Fibroblast of lung (primary cell): ENCODE results near the gene CLCN3. TPM values are rescaled to one million over a fixed set of nuclear protein-coding genes. Genes with fewer than 3 reads are reported as not detected.

Experiments
- DNase-seq, 2 donors: peaks; one replicate each; pipeline versions ENCODE4 v3.0.0 to v3.0.0-alpha.2; 2010; ENCODE audit warnings: low read depth in 2 of 2
- H2AFZ ChIP-seq: 2 replicates; pipeline ENCODE4 v1.5.1; 2012; ENCODE audit warnings: low read length, control low read depth, inconsistent platforms
- H3K27ac ChIP-seq: 2 replicates; pipeline ENCODE4 v1.5.1; 2011; ENCODE audit warnings: low read length, control low read depth; ENCODE audit not compliant: insufficient read depth
- H3K27me3 ChIP-seq: 2 replicates; pipeline ENCODE4 v1.5.1; 2011; ENCODE audit warnings: mild to moderate bottlenecking, low read length; ENCODE audit not compliant: control insufficient read depth, insufficient read depth
- H3K36me3 ChIP-seq: 2 replicates; pipeline ENCODE4 v1.5.1; 2011; ENCODE audit warnings: low read length; ENCODE audit not compliant: control insufficient read depth, insufficient read depth
- H3K4me1 ChIP-seq: 2 replicates; pipeline ENCODE4 v1.5.1; 2011; ENCODE audit warnings: low read length; ENCODE audit not compliant: control insufficient read depth, insufficient read depth; ENCODE audit errors: extremely low read depth
- H3K4me2 ChIP-seq: 2 replicates; pipeline ENCODE4 v1.5.1; 2011; ENCODE audit warnings: low read length, control low read depth; ENCODE audit not compliant: insufficient read depth; ENCODE audit errors: extremely low read depth
- H3K4me3 ChIP-seq, 4 experiments: fragments of 200-600 bp in 1 of 4; sonication (generic) in 1 of 4; replicated peaks in 1 of 4; 2 replicates each; pipeline ENCODE4 v1.5.1; 2011 to 2016; ENCODE audit warnings: low read length in 4 of 4, low read depth in 3 of 4, mild to moderate bottlenecking in 3 of 4, control low read depth in 2 of 4, inconsistent platforms in 1 of 4, mixed read lengths in 1 of 4; ENCODE audit not compliant: insufficient read depth in 1 of 4; ENCODE audit errors: control extremely low read depth in 1 of 4
- H3K79me2 ChIP-seq: 2 replicates; pipeline ENCODE4 v1.5.1; 2012; ENCODE audit warnings: mild to moderate bottlenecking, low read length, inconsistent platforms; ENCODE audit not compliant: control insufficient read depth, insufficient read depth
- H3K9ac ChIP-seq: 2 replicates; pipeline ENCODE4 v1.5.1; 2011; ENCODE audit warnings: mild to moderate bottlenecking, low read length, control low read depth; ENCODE audit not compliant: insufficient read depth
- H3K9me3 ChIP-seq: 2 replicates; pipeline ENCODE4 v1.5.1; 2012; ENCODE audit warnings: low read depth, low read length; ENCODE audit not compliant: control insufficient read depth, insufficient read depth
- H4K20me1 ChIP-seq: 2 replicates; pipeline ENCODE4 v1.5.1; 2011; ENCODE audit warnings: low read length; ENCODE audit not compliant: control insufficient read depth, insufficient read depth; ENCODE audit errors: extremely low read depth
- EZH2 ChIP-seq: IDR thresholded peaks from 2 replicates; pipeline ENCODE4 v1.5.1; 2012; ENCODE audit warnings: low read length, control low read depth, mild to moderate bottlenecking; ENCODE audit errors: missing control alignments
- polyA plus RNA-seq, 2 donors: library from polyadenylated mRNA; depleted of rRNA in 1 of 2; stranded (reverse) in 1 of 2; unstranded in 1 of 2; fragments of >200 nt; gene quantifications; 2 replicates each; pipeline ENCODE4 v1.2.1, GENCODE V29; 2011 to 2012; ENCODE audit warnings: missing spikeins in 1 of 2
- total RNA-seq: library from RNA; depleted of rRNA; stranded (reverse); fragments of >200 nt; gene quantifications from 2 replicates; pipeline ENCODE4 v1.2.1, GENCODE V29; 2014
- TF ChIP-seq, protein P1 (sequence below), 2 donors: IDR thresholded peaks in 1 of 2; conservative IDR thresholded peaks in 1 of 2; 1 replicate in 1 of 2; 2 replicates in 1 of 2; pipeline ENCODE4 v1.5.1; 2011 to 2012; ENCODE audit warnings: low read length in 2 of 2, control low read depth in 1 of 2, inconsistent platforms in 1 of 2, low read depth in 1 of 2, mild to moderate bottlenecking in 1 of 2

Gene CLCN3
- total and polyA plus RNA-seq, 2 donors (not counting 1 experiment from before 2014, with no cell fraction given), result 51.7 to 92.2 TPM

DNA sequence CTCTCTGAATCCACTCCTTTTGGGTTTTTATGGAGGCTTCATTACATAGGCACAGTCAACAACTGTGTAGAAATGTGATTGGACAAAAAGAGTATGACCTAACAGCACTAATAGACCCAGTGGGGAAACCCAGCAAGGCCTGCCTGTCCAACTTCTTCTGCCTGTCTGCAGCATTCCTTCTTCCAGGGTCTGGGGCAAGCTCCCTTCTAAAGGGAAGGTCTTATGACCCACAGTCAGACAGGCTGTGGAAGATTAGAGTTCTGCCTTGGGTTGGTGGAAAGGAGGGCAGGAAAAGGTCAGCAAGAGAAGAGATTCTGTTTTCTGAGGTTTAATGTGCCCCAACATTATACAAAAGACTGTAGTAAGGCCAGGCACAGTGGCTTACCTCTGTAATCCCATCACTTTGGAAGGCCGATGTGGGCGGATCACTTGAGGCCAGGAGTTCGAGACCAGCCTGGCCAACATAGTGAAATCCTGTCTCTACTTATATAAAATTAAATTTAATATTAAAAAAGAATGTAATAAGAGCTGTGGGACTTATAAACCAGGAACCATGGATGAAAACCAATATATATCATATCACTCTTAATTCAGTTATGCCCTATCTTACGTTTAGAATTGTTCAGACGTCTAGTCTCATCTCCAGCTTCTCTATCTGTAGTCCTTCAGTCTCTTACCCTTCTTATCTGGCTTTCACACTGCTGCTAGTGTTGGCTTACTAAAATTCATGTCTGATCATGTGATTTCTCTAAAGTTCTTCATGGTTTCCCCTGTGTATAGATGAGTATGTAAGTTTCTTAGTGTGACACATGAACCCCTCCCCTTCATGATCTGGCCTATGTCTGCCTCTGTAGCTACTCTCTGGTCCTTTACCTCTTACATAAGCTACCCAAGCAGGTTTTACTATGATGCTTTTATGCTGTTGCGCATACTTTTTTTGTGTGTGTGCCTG, 6.2 kb downstream of the CLCN3 start:
- Histone ChIP-seq H2AFZ (no peak overlapping the region), H3K4me1 (no peaks in the 10 kb centered on the region), H3K4me2 (no peak overlapping the region), H3K27me3 (no peaks in the 10 kb centered on the region), H3K9ac (no peak overlapping the region), H3K79me2 (peaks cover 51% of the 10 kb centered on the region), H3K4me3 (no peak overlapping the region), H3K27ac (no peak overlapping the region), H4K20me1 (no peaks in the 10 kb centered on the region), H3K36me3 (no peaks in the 10 kb centered on the region), H3K9me3 (no peaks in the 10 kb centered on the region)
- no peak for DNase-seq
- TF ChIP-seq EZH2, result no peak
- TF ChIP-seq, protein P1, sequence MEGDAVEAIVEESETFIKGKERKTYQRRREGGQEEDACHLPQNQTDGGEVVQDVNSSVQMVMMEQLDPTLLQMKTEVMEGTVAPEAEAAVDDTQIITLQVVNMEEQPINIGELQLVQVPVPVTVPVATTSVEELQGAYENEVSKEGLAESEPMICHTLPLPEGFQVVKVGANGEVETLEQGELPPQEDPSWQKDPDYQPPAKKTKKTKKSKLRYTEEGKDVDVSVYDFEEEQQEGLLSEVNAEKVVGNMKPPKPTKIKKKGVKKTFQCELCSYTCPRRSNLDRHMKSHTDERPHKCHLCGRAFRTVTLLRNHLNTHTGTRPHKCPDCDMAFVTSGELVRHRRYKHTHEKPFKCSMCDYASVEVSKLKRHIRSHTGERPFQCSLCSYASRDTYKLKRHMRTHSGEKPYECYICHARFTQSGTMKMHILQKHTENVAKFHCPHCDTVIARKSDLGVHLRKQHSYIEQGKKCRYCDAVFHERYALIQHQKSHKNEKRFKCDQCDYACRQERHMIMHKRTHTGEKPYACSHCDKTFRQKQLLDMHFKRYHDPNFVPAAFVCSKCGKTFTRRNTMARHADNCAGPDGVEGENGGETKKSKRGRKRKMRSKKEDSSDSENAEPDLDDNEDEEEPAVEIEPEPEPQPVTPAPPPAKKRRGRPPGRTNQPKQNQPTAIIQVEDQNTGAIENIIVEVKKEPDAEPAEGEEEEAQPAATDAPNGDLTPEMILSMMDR (conservative IDR thresholded peaks at IDR 0.05 in 1 of 2, IDR thresholded peaks at IDR 0.05 in 1 of 2; ENCODE audit: low read depth in 1 of 2, low read length in 2 of 2), result no peak

DNA sequence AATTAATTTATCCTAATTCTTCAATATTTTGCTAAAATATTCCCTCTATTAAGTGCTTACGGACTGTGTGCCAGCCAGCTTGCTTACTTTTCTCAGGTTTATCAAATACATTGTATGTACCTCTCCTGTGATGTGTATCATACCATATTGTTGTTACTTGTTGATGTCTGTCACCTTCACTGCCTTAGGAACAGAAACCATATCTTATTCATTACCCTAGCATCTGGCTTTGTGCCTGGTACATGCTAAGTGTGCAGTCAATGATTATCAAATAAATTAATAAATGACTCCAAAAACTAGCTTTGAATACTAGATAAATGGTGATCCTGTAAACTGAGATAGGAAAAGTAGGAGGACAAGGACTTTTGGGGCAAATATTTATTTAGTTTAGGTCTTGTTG, 6.9 kb downstream of the CLCN3 start:
- Histone ChIP-seq H3K79me2 (peaks cover 53% of the 10 kb centered on the region), H3K27me3 (no peaks in the 10 kb centered on the region), H3K36me3 (no peaks in the 10 kb centered on the region), H3K4me1 (no peaks in the 10 kb centered on the region), H3K4me2 (no peak overlapping the region), H3K9me3 (no peaks in the 10 kb centered on the region), H3K4me3 (no peak overlapping the region), H2AFZ (no peak overlapping the region), H3K27ac (no peak overlapping the region), H4K20me1 (no peaks in the 10 kb centered on the region), H3K9ac (no peak overlapping the region)
- TF ChIP-seq EZH2, result no peak
- TF ChIP-seq, protein P1 (conservative IDR thresholded peaks at IDR 0.05 in 1 of 2, IDR thresholded peaks at IDR 0.05 in 1 of 2; ENCODE audit: low read depth in 1 of 2, low read length in 2 of 2), result no peak
- no peak for DNase-seq

DNA sequence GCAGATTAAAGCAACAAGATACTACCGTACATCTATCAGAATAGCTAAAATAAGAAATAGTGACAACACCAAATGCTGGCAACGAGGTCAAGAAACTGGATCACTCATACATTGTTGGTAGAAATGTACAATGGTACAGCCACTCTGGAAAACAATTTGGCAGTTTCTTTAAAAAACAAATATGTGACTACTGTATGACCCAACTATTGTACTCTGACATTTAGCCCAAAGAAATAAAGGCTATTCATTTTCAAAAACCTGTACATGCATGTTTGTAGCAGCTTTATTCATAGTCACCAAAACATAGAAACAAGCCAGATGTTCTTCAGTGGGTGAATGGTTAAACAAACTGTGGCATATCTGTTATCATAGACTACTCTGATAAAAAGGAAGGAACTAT, 8.2 kb downstream of the CLCN3 start:
- Histone ChIP-seq H3K9me3 (no peaks in the 10 kb centered on the region), H3K27me3 (no peaks in the 10 kb centered on the region), H4K20me1 (no peaks in the 10 kb centered on the region), H3K79me2 (peaks cover 50% of the 10 kb centered on the region), H3K27ac (no peak overlapping the region), H3K4me1 (no peaks in the 10 kb centered on the region), H2AFZ (no peak overlapping the region), H3K9ac (no peak overlapping the region), H3K36me3 (no peaks in the 10 kb centered on the region), H3K4me3 (no peak overlapping the region), H3K4me2 (no peak overlapping the region)
- no peak for DNase-seq
- no peak for TF ChIP-seq EZH2
- TF ChIP-seq, protein P1 (conservative IDR thresholded peaks at IDR 0.05 in 1 of 2, IDR thresholded peaks at IDR 0.05 in 1 of 2; ENCODE audit: low read depth in 1 of 2, low read length in 2 of 2), result no peak
